A673 (cell line): ENCODE measurements around the gene ZNF576.

Experiments used
- CTCF ChIP-seq: fragments of 300-800, 200-600 bp; sonication (generic); conservative IDR thresholded peaks from 2 replicates; pipeline ENCODE4 v1.5.1; 2017; ENCODE audit warnings: low read depth, mild to moderate bottlenecking, antibody characterized with exemption, low read length, moderate library complexity, mixed read lengths
- EZH2 ChIP-seq: fragments of 200-600 bp; sonication (generic); IDR thresholded peaks from 2 replicates; pipeline ENCODE4 v1.6.1; 2017; ENCODE audit warnings: borderline replicate concordance, low read depth, mild to moderate bottlenecking, mixed read lengths, antibody characterized with exemption, low read length; ENCODE audit not compliant: poor library complexity, severe bottlenecking

GRCh38 chr19:43563816-43564457, 32.5 kb upstream of the ZNF576 start:
- TF ChIP-seq EZH2 (no peak), CTCF (no peak)
